Stimulated activated CD8-positive, alpha-beta memory T cell treated with anti-CD3 and anti-CD28 coated beads, Interleukin-15, amount 100 ng/mL, for 4 hours (primary cell): ENCODE data around the gene TOM1L2.

Experiments
- DNase-seq, 2 donors: peaks; one replicate each; pipeline ENCODE4 v3.0.0-alpha.2; 2020; ENCODE audit warnings: low read depth in 2 of 2

TOM1L2 gene

DNA sequence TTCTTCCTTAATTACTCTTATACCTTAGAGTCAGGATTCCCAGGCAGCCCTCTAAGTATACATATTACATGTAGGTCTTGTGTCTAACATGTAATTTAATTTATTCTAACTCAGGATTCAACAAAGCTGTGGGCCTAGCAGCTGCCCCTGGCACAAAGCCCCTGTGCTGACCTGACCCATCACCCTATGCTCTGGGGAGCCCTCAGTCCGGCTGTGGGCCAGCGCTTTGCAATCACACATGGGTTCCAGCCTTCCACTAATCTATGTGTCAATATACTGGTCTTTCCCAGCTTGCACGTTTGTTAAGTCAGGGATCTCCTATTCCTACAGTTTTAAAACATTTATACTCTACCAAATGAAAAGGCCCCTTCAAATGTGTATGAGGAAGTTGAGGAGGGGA, 72.7 kb downstream of the TOM1L2 start:
- DNase-seq = no peak

DNA sequence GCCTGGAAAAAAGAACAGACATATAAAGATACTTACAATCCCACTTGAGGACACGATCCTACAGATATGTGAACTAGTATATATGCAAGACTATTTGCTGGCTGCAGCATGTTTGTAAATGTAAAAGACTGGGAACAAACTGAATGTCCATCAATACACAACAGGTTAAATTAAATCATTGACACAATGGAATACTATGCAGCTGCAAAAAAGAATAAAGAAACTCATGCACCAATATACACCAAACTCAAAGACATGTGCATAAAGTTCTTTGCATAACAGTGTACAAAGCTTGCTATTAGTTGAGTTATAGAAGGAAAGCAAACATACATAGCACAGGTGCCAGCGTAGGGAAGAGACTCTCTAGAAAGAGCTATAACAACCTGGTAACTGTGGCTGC, 73.5 kb downstream of the TOM1L2 start:
- no peak for DNase-seq

GRCh38 chr17:17897442-17897841, 74.8 kb downstream of the TOM1L2 start:
- DNase-seq = no peak

DNA sequence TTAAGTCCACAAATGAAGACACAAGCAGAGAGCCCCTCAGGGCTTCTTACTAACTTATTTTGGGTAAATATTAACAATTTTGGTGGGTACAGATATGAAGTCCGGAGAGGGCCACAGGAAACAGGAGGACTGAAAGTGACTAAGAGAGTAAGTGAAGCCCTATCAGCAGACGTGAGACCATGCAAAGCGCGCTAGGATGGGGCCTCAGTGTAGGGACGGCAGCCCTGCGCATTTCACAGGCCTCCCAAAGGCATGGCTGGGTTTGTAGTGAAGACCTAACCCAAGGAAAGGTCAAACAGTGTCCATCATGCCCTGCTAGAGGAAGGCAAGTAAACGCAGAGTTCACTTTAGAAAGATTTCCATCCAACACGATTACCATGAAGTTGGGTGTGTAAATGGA, 75.5 kb downstream of the TOM1L2 start:
- DNase-seq = no peak

- no peak for DNase-seq
Measured at GRCh38 chr17:17893801-17894644, 78.2 kb downstream of the TOM1L2 start.

- no peak for DNase-seq
Measured at GRCh38 chr17:17892731-17893130, 79.5 kb downstream of the TOM1L2 start.

DNA sequence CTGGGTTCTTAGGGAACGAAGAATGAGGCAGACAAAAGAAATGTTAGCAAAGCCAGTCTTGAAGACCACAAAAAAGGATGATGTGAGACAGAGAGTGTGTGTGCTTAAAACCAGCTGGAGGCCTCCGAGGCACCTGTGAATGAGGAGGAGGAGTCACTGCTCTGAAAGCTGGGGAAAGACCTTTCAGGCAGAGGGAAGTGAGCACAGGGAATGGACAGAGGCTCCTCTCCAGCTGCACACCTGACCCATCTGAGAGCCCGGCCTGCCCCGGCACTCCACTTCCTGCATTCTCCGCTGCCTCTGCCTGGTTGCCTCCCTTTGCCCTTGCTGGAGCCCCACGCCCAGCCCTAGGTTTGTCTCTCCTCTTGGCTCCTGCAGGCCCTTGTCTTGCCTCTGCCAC, 80.2 kb downstream of the TOM1L2 start:
- no peak for DNase-seq

DNA sequence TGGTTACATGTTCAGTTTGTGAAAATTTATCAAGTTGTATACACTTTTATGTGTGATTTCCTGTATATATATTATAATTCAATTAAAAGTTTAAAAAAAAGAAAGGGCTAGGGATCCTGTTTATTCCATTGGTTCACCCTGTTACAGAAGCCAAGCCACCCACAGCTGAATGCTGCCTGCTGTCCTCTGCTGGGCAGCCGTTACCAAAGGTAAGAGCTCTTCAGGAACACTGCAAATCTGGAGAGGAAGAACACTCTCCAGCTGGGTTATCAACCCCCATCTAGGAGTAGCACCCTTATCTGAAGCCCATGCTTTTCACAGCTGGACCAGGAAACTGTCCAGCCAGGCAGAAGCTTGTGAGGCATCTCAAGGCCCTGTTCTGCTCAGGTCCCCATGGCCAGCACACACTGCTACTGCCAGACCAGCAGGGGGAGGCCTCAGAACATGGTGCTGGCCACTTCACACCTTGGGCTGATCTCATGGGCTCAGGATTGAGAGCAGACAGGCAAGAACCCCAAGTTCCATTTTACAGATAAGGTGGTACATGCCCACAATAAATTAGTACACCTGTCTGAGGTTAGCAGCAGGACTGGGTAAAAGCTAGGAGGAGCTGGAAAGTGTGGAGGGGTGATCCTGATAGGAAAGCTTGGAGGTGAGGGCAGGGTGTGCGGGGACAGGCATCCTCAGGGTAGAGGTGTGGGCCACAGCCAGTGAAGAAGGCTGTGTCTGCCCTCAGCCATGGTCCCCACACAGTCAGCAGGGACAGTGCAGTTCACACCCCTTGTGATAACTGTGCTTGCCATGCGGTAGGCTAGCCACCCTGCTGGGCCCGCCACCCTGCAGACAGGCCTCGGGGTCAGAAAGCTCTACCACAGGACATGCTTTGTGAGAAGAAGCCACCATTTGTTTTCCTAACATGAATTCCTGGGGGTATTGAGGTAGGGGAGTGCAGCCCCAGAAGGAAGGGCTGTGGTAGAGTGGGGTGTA, 81.1 kb downstream of the TOM1L2 start:
- DNase-seq = no peak

DNA sequence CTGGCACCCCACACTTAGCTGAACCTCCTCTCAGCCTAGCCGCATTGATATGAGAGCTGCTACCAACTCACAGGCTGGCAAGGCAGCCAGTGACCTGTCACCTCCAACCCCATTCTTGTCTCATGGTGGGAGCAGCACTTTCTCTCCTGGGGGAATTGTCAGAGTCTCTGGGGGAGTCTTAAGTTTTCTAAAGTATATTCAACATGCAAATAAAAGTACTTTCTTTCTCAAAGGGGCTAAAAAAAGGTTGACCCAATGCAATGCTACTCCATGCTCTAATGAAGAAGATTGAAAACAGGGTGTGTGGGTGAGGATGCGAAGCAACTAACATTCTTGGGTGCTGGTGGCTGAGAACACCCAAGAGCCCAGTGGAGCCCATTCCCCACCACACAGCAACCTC, 82.3 kb downstream of the TOM1L2 start:
- no peak for DNase-seq

DNA sequence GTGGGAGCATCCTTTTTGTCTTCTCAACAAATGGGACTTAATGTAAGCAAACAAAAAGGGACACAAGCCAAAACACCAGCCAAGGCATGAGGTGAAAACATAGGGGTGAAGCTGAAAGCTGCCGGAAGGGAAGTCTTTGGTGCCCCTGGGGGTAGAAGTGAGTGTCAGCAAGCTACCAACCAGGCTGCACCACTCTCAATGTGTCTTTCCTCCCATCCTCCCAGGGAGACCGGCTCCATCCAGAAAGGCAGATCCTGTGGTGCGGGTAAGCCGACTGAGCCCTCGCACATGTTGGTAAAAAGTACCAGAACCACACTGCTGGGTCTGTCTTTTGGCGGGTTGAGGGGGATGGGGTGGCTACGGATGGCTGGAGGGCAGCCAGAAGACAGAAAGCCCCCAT, 83.4 kb downstream of the TOM1L2 start:
- DNase-seq = no peak

- no peak for DNase-seq
Measured at GRCh38 chr17:17888371-17888770, 83.8 kb downstream of the TOM1L2 start.

GRCh38 chr17:17887752-17888304, 84.4 kb downstream of the TOM1L2 start:
- DNase-seq = no peak

DNA sequence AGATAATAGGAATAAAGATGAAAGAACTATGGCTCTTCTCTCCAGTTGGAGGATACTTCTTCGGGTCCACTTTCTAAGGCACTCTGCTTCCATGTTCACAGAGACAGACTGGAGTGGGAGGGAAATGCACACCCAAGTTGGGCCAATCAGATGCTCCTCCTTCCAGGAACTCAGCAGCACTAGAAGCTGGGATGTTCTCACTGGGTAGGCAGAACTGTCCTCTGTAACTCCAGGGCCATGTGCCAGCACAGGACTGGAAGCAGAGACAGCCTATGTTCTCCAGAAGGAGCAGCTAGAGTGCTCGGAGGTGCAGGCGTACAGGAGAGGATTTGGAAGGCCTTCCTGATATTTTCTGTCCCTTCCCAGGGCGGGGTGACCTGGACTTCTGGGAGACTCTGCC, 85.5 kb downstream of the TOM1L2 start:
- no peak for DNase-seq

DNA sequence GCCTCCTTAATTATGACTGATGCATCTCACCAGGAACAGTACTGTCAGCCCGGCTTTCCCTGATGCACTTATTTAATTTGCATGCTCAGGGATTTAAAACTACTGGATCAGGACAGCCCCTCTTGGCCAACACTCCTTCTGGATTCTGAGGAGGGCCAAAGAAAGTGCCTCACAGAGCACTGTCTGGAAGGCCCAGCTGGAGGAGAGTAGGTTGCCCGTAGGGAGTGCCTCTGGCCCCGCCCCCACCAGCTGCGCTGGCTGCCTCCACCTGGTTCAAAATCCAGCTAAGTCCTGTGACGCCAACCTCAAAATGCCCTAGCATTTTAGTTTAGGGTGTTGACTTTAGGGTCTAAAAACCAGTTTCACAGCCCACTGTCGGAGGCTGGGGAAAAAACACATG, 86.0 kb downstream of the TOM1L2 start:
- DNase-seq = no peak

DNA sequence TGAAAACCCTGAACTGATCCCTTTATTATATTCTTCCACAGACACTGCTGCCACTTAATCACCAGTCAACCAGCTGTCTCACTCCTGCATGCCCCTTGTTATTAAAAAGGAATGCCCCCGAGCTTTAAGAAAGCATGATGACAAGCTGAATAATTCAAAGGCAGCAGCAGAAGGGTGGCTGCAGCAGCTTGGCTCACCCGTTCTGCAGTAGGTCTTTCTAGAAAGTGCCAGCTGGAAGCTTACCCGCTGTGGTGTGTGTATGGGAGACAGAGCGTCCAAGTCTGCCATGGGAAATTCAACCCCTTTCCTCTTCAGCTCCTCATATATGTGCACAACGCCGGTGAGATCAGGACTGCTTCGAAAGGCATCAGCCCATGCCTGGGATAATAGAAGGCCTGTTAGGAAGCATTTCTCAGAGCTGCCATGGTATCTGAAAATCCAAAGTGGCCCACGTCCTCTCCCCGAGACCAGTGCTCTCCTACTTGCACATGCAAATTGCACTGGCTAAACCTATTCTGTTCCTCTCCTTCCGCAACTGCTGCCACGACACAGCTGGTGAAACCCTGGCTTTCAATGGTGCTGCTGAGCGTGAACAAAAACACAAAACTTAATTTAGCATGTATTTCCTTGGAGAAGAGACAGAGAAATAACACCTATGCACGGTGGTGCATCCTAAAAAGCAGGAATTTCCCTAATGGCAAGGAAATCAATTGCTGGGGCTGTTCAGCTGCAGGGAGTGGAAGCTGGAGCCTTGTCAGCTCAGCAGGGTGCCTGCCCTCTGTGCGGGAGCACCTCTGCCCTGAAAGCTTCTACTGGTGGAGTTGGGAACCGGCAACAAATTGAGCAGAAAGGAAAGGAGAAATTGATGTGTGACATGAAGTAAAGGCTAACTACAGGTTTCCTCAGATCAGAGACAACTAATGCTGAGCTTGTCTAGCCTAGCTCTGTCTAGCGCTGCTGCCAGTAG, 87.5 kb downstream of the TOM1L2 start:
- no peak for DNase-seq

DNA sequence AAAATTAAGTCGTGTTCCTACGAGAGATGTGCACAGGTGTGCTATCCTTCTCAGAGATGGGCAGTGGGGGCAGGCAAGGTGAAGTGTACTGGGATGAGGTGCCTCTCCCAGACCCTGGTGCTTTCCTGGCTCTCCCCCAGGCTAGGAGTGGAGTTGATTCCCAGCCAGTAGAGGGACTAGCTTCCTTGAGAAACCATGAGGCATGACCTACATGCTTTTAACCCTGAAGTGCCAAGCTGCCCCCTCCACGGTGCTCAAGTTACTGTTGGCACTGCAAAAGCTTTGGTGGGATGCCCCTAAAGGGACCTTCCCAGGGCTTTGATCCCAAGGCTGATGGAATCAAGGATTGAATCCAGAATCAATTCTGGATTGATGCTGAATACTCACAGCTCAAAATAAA, 88.4 kb downstream of the TOM1L2 start:
- DNase-seq = no peak

- DNase-seq = no peak
Measured at GRCh38 chr17:17882082-17882581, 90.1 kb downstream of the TOM1L2 start.

- DNase-seq = no peak
Measured at GRCh38 chr17:17880577-17881196, 91.5 kb downstream of the TOM1L2 start.

- DNase-seq = no peak
Measured at GRCh38 chr17:17877529-17878358, 94.5 kb downstream of the TOM1L2 start.
